Right renal pelvis (tissue), 4 donors: Measurements from ENCODE around the gene AK5. TPM values are rescaled to one million over a fixed set of nuclear protein-coding genes. Genes with fewer than 3 reads are reported as not detected.

Experiments used
- DNase-seq, 4 donors: peaks; one replicate each; pipeline ENCODE4 v3.0.0-alpha.2; 2013; ENCODE audit warnings: low read depth in 4 of 4, low spot score in 3 of 4, missing footprints in 1 of 4
- polyA plus RNA-seq, 4 donors: library from polyadenylated mRNA; unstranded; fragments of 120-200 nt; gene quantifications; one replicate each; pipeline ENCODE4 v1.2.1, GENCODE V29; 2013; ENCODE audit not compliant: insufficient read length in 4 of 4

Gene AK5
- polyA plus RNA-seq, 4 donors: 2.5 to 4.5 (median 3.6) TPM

- DNase-seq: no peak
Observed at GRCh38 chr1:77565321-77565720, 283.5 kb downstream of the AK5 start.

GRCh38 chr1:77571642-77572041 is 289.8 kb downstream of the AK5 start:
- no peak for DNase-seq

- DNase-seq: no peak
Observed at GRCh38 chr1:77579547-77579946, 297.7 kb downstream of the AK5 start.

GRCh38 chr1:77582905-77583304 is 301.1 kb downstream of the AK5 start:
- DNase-seq: no peak

- no peak for DNase-seq
Observed at GRCh38 chr1:77583483-77583882, 301.7 kb downstream of the AK5 start.

- no peak for DNase-seq
Observed at GRCh38 chr1:77584884-77585283, 303.1 kb downstream of the AK5 start.

- DNase-seq: no peak
Observed at GRCh38 chr1:77585610-77586314, 303.9 kb downstream of the AK5 start.

GRCh38 chr1:77589231-77589630 is 307.4 kb downstream of the AK5 start:
- no peak for DNase-seq

- no peak for DNase-seq
Observed at GRCh38 chr1:77590651-77591050, 308.8 kb downstream of the AK5 start.

GRCh38 chr1:77592906-77593305 is 311.1 kb downstream of the AK5 start:
- DNase-seq: no peak

- no peak for DNase-seq
Observed at GRCh38 chr1:77594366-77595112, 312.7 kb downstream of the AK5 start.

- DNase-seq: no peak
Observed at GRCh38 chr1:77597310-77597709, 315.5 kb downstream of the AK5 start.

GRCh38 chr1:77605246-77606026 is 323.6 kb downstream of the AK5 start:
- no peak for DNase-seq

GRCh38 chr1:77608893-77609292 is 327.1 kb downstream of the AK5 start:
- DNase-seq: no peak

Other genes starting within 250 kb of the AK5 start
- gene PIGK, start 62.6 kb upstream of the AK5 start, polyA plus RNA-seq: 10 to 100 TPM; 45.5 to 62.4 (median 58.8) TPM